SH-SY5Y (cell line): ENCODE data around the gene KCNK17.
A peak's percentile ranks its signal among the peaks of the same experiment; 100 is the strongest.

ENCODE experiments used
- GATA2 ChIP-seq: IDR thresholded peaks from 2 replicates; pipeline ENCODE4 v1.6.1; 2011; ENCODE audit warnings: mild to moderate bottlenecking, low read depth, low read length
- GATA3 ChIP-seq: IDR thresholded peaks from 2 replicates; pipeline ENCODE4 v1.6.1; 2011; ENCODE audit warnings: low read depth, mild to moderate bottlenecking, low read length, moderate library complexity

GRCh38 chr6:39327507-39327906, 13.3 kb upstream of the KCNK17 start:
- TF ChIP-seq GATA3 (no peak), GATA2 (peak; percentile 51)
